Activated CD8-positive, alpha-beta memory T cell treated with anti-CD3 and anti-CD28 coated beads for 36 hours (primary cell): ENCODE measurements around the gene UQCR11. TPM values are rescaled to one million over a fixed set of nuclear protein-coding genes. Genes with fewer than 3 reads are reported as not detected.

Experiments used
- CTCF ChIA-PET: fragments of 350-600 bp; sonication (Branson Sonifier 250); formaldehyde crosslinking; loops from one replicate; lab custom pipeline; 2021; ENCODE audit warnings: antibody characterized with exemption; lab: Charles Lee
- POLR2A ChIA-PET: fragments of 350-600 bp; sonication (Branson Sonifier 250); formaldehyde crosslinking; loops from one replicate; lab custom pipeline; 2021; ENCODE audit warnings: antibody characterized with exemption; lab: Charles Lee
- total RNA-seq, 2 experiments: library from RNA; stranded (reverse); gene quantifications; one replicate each; pipeline ENCODE4 v1.2.3, GENCODE V29; 2021

UQCR11 gene
- total RNA-seq, 2 experiments from 2014 or later, result 254 to 264 TPM

GRCh38 chr19:1644070-1644469, 38.8 kb upstream of the UQCR11 start:
- CTCF ChIA-PET, result no interaction called here
- POLR2A ChIA-PET, result interaction anchor here (0.7 kb wide), 1 partner anchor 9 kb away, joined by 3 read pairs; the partner anchor contains the start of gene TCF3

DNA sequence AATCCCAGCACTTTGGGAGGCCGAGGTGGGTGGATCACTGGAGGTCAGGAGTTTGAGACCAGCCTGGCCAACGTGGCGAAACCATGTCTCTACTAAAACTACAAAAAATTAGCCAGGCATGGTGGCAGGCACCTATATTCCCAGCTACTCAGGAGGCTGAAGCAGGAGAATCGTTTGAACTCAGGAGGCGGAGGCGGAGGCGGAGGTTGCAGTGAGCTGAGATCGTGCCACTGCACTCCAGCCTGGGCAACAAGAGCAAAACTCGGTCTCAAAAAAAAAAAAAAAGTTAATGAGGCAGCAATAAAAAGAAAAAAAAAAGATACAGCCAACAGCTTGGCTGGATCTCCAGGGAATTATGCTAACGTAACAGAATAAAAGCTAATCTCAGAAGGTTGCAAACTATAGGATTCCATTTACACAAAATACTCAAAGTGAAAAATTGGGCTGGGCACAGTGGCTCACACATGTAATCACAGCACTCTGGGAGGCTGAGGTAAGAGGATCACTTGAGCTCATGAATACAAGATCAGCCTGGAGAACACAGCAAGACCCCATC, 35.7 kb upstream of the UQCR11 start:
- POLR2A ChIA-PET, result interaction anchor here (0.6 kb wide), 2 partner anchors 24 to 195 kb away, joined by 3 to 4 read pairs; no protein-coding TSS in a partner anchor

GRCh38 chr19:1636325-1637236, 31.3 kb upstream of the UQCR11 start:
- ChIA-PET POLR2A (no interaction called here), CTCF (interaction anchor here (0.6 kb wide), 1 partner anchor 195 kb away, joined by 3 read pairs; no protein-coding TSS in a partner anchor)

More for the DNA sequence above, 35.7 kb upstream of the UQCR11 start:
- CTCF ChIA-PET, result interaction anchor here (0.6 kb wide), 1 partner anchor 20 kb away, joined by 3 read pairs; no protein-coding TSS in a partner anchor

GRCh38 chr19:1634938-1635243, 29.6 kb upstream of the UQCR11 start:
- CTCF ChIA-PET, result interaction anchor here (0.5 kb wide), 1 partner anchor 458 kb away, joined by 3 read pairs; no protein-coding TSS in a partner anchor
- POLR2A ChIA-PET, result interaction anchor here (0.6 kb wide), 1 partner anchor 36 kb away, joined by 3 read pairs; no protein-coding TSS in a partner anchor

- POLR2A ChIA-PET, result interaction anchor here (0.6 kb wide), 1 partner anchor 36 kb away, joined by 3 read pairs; no protein-coding TSS in a partner anchor
- CTCF ChIA-PET, result no interaction called here
Observed at GRCh38 chr19:1634242-1634937, 29.1 kb upstream of the UQCR11 start.

DNA sequence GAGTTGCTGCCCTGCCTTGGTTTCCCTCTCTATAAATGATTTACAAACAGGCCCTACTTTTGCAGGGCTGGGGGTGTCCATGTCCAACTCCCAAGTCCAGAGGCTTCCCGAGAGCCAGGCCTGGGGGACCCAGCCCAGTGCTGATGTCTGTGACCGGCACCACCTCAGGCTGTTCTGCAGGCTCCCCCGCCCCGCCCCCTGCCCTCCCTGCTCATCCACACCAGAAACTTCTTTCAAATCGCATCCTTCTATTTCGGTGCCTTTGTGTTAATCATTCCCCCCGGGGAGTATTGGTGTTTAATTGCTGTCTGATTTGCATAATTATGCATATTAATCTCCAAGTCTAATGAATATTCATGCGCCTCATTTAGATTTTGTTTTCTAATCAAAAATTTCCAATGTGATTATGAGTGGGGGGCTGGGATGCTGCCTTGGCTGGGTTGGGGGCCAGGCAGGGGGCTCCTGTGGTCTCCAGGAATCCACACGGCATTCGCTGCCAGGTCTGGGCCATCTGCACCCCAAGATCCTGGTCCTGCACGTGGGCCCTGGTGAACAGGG, 28.1 kb upstream of the UQCR11 start:
- ChIA-PET CTCF (no interaction called here), POLR2A (no interaction called here)

DNA sequence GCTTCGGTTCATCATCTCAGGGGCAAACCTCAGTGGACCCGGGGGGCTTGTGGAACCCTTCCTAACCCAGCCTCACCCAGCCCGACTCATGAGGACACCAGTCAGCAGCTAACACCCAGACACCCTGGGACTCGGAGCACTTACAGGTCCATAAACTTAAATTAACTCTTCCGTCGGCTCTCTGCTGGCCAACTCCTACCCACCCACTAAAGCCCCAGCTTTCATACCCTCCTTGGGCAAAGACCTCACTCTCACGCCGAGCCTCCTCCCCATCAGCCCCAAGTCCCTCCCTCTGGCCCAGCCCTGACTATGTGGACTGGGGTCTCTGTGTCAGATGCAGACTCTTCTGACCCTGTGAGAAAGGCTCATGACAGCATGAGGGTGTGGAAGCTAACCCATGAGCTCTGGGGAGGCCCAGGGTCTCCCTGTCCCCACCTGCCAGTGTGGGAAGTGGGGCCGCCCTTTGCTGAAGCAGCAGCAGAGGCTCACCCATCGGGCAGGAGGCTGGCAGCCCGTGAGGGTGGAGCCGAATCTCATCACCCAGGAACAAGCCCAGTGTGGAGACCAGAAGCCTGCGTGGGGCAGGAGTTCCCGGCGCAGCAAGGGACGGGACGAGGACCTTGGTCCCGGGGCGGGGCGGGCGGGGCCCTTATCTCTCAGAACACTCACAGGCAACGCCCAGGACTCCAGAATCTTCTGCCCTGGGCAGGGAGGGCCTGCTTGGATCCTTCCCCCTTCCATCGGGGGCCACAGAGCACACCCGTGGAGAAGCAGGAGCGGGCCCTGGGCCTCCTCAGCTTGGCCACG, 27.4 kb upstream of the UQCR11 start:
- POLR2A ChIA-PET, result no interaction called here
- CTCF ChIA-PET, result no interaction called here

DNA sequence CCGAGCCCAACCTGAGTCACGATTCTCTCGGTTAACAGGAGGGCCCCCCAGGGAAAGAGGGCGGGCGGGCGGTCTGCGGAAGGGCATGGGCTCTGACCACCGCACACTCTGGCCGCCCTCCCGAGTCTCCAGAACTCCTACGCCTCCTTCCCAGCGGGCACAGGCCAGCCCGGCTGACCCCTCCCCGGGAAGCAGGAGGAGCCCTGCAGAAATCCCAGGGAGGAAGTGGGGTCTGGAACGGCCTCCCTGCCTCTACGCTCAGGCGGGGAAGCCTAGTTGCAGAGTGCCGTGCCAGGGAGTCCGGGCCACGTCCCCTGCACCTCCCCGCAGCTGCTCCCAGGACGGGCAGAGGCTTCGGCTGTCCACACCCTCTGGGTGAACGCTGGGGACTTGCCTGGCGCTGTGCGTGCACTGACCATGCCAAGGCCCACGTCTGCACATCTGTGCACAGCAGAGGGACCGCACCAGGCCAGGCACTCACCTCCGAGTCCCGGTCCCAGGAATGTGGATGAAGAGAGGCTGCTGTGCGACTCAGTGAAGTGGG, 26.4 kb upstream of the UQCR11 start:
- POLR2A ChIA-PET, result no interaction called here
- CTCF ChIA-PET, result no interaction called here

- CTCF ChIA-PET, result interaction anchor here (0.7 kb wide), 1 partner anchor 41 kb away, joined by 3 read pairs; no protein-coding TSS in a partner anchor
- POLR2A ChIA-PET, result no interaction called here
Observed at GRCh38 chr19:1630811-1631210, 25.5 kb upstream of the UQCR11 start.

DNA sequence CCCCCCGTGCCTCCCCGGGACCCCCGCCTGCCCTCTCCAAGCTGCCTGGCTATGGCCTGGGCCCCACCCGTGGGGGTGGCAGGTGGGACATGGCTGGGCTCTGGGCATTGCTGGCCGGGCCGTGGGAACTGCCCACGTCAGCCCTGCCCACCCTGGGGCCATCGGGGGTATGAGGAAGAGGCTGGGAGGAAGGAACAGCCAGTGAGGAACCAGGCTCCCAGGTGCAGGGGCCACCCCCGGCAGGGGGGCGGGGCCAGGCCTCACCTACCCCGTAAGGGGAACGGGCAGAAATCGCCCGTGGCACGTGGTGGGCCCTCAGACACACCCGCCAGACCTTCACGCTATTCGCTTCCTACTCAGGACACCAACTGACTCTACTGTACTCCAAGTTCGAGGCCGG, 24.8 kb upstream of the UQCR11 start:
- ChIA-PET POLR2A (no interaction called here), CTCF (no interaction called here)

DNA sequence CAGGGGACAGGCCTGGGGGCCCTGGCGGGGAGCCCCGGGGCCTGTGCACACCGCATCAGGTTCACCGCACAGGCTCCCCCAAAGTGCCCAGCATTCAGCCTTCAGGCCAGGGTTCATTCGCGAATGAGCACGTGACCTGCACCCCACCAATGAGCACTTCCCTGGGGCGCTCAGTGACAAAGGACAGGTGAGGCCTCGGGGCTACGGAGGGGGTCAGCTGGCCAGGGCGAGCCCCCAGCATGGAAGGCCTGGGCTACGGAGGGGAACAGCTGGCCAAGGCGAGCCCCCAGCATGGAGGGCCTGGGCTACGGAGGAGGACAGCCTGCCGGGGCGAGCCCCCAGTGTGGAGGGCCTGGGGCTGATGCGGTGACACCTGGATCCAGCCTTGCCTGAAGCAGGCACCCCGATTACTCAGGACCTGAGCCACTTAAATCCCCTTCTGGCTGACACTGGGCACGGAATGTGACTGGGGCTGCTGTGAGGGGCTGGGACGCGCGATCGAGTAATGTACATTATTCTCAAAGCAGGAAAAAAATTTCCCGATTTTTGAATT, 24.1 kb upstream of the UQCR11 start:
- POLR2A ChIA-PET, result no interaction called here
- CTCF ChIA-PET, result no interaction called here

GRCh38 chr19:1627194-1627593, 21.9 kb upstream of the UQCR11 start:
- ChIA-PET CTCF (no interaction called here), POLR2A (no interaction called here)

GRCh38 chr19:1626417-1627010, 21.3 kb upstream of the UQCR11 start:
- CTCF ChIA-PET, result interaction anchor here (0.7 kb wide), 1 partner anchor 154 kb away, joined by 3 read pairs; no protein-coding TSS in a partner anchor
- POLR2A ChIA-PET, result no interaction called here

DNA sequence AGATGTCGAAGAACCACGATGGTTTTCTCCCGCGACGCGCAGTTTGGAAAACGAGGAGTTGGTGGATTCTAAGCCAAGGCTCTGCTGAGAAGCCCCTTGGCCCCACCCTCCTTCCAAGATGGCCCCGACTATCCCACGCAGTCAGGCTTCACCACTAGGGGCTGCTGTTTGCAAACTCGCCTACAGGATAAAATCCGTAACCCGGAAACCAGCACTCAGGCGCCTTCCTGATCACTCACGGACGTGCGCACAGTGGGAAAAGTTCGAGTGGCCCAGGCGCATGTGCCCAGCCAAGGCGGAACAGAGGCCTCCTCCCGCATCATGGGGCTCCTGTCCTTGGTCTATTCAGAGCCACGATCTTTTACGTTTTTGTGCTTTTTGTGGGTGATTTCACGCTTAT, 19.2 kb upstream of the UQCR11 start:
- POLR2A ChIA-PET, result no interaction called here
- CTCF ChIA-PET, result interaction anchor here (1.8 kb wide), 1 partner anchor 213 kb away, joined by 4 read pairs; no protein-coding TSS in a partner anchor

- ChIA-PET CTCF (interaction anchor here (1.1 to 1.8 kb wide), 2 partner anchors 17 to 215 kb away, joined by 3 to 4 read pairs; no protein-coding TSS in a partner anchor), POLR2A (no interaction called here)
Observed at GRCh38 chr19:1622541-1622940, 17.3 kb upstream of the UQCR11 start.

- ChIA-PET POLR2A (no interaction called here), CTCF (no interaction called here)
Observed at GRCh38 chr19:1622007-1622406, 16.7 kb upstream of the UQCR11 start.

DNA sequence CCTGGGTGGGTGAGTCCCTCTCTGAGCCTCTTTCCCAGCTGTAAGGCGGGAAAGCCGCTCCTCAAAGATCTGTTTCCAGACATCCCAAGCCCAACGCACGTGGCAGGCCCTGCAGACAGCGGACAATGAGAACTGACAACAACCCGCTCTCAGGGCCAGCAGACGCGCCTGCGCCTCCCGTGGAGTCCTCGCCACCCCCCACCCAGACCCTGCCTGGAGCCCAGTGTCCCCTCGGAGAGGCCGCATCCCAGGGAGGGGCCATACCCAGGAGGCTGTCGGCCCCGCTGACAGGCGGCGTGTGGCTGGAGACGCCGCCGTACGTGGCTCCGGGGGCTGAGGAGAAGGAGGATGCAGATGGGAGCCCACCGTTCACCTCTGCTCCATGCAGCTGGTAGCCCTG, 16.3 kb upstream of the UQCR11 start:
- ChIA-PET CTCF (no interaction called here), POLR2A (no interaction called here)

DNA sequence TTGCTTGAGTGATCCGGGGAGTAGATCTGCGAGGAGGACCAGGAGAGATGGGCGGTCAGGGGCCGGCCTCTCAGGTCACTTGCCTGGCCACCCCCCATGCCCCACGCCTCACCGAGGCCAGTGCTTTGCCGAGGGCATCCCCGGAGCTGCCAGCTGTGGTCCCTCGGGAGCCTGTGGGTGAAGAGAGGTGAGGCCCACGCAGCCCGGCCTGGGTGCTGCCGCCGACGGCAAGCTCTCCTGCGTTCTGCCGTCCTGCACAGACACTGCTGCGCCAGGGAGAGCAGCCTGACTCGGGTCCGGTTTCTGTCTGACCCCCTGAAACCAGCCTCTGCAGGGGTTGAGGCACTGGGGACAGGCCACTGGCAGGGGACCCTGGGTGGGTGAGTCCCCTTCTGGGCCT, 15.8 kb upstream of the UQCR11 start:
- ChIA-PET POLR2A (no interaction called here), CTCF (no interaction called here)
